ENCODE data around the gene CAPN12. TPM values are rescaled to one million over a fixed set of nuclear protein-coding genes. Genes with fewer than 3 reads are reported as not detected.

The CAPN12 gene
- total and polyA plus RNA-seq, 2 experiments from 2014 or later = 1.3 to 10.9 TPM

GRCh38 chr19:38691938-38692457, 52.3 kb downstream of the CAPN12 start:
- peaks cover 22% of the 10 kb centered on the region for H3K4me1 ChIP-seq (ENCODE audit: low read depth)
- peak in 1 of 2 donors; percentile 90 for DNase-seq (ENCODE audit: low read depth in 1 of 2, low spot score in 1 of 2)
- H3K27me3 ChIP-seq = no peaks in the 10 kb centered on the region
- no peaks in the 10 kb centered on the region for H3K36me3 ChIP-seq
- TF ChIP-seq, protein P1, sequence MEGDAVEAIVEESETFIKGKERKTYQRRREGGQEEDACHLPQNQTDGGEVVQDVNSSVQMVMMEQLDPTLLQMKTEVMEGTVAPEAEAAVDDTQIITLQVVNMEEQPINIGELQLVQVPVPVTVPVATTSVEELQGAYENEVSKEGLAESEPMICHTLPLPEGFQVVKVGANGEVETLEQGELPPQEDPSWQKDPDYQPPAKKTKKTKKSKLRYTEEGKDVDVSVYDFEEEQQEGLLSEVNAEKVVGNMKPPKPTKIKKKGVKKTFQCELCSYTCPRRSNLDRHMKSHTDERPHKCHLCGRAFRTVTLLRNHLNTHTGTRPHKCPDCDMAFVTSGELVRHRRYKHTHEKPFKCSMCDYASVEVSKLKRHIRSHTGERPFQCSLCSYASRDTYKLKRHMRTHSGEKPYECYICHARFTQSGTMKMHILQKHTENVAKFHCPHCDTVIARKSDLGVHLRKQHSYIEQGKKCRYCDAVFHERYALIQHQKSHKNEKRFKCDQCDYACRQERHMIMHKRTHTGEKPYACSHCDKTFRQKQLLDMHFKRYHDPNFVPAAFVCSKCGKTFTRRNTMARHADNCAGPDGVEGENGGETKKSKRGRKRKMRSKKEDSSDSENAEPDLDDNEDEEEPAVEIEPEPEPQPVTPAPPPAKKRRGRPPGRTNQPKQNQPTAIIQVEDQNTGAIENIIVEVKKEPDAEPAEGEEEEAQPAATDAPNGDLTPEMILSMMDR (IDR thresholded peaks at IDR 0.05; ENCODE audit: low read depth, low read length) = no peak
- peak overlapping the region; percentile 63 for H3K27ac ChIP-seq
- no peak overlapping the region for H3K4me3 ChIP-seq
- H3K9me3 ChIP-seq (ENCODE audit: low read depth) = no peaks in the 10 kb centered on the region

DNA sequence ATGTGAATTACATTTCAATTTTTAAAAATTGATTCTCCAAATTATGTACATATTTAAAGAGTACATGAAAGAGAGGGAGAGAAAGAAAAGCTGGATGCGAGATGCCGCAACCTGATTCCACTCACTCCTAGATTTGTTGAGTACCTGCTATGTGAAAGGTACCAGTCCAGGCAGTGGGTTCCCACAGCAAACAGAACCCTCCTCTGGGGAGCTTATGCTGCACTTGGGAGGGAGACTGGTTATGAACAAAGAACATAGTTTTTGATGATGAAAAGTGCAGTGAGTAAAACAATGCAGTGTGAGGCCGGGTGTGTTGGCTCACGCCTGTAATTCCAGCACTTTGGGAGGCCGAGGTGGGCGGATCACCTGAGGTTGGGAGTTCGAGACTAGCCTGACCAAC, 53.4 kb downstream of the CAPN12 start:
- DNase-seq (ENCODE audit: low read depth in 1 of 2, low spot score in 1 of 2) = no peak
- H3K4me1 ChIP-seq (ENCODE audit: low read depth) = peaks cover 26% of the 10 kb centered on the region
- no peak overlapping the region for H3K27ac ChIP-seq
- TF ChIP-seq, protein P1 (IDR thresholded peaks at IDR 0.05; ENCODE audit: low read depth, low read length) = no peak
- H3K9me3 ChIP-seq (ENCODE audit: low read depth) = no peaks in the 10 kb centered on the region
- no peaks in the 10 kb centered on the region for H3K36me3 ChIP-seq
- H3K4me3 ChIP-seq = no peak overlapping the region
- no peaks in the 10 kb centered on the region for H3K27me3 ChIP-seq

DNA sequence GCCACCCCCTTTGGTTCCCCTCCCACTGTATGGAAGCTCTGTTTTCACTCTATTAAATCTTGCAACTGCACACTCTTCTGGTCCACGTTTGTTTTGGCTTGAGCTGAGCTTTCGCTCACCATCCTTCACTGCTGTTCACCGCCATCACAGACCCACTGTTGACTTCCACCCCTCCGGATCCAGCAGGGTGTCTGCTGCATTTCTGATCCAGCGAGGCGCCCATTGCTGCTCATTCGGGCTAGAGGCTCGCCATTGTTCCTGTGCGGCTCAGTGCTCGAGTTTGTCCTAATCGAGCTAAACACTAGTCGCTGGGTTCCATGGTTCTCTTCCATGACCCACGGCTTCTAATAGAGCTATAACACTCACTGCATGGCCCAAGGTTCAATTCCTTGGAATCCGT, 54.1 kb downstream of the CAPN12 start:
- H3K9me3 ChIP-seq (ENCODE audit: low read depth) = no peaks in the 10 kb centered on the region
- no peaks in the 10 kb centered on the region for H3K27me3 ChIP-seq
- TF ChIP-seq, protein P1 (IDR thresholded peaks at IDR 0.05; ENCODE audit: low read depth, low read length) = no peak
- no peak overlapping the region for H3K4me3 ChIP-seq
- no peak for DNase-seq (ENCODE audit: low read depth in 1 of 2, low spot score in 1 of 2)
- peaks cover 32% of the 10 kb centered on the region for H3K4me1 ChIP-seq (ENCODE audit: low read depth)
- H3K36me3 ChIP-seq = no peaks in the 10 kb centered on the region
- no peak overlapping the region for H3K27ac ChIP-seq

DNA sequence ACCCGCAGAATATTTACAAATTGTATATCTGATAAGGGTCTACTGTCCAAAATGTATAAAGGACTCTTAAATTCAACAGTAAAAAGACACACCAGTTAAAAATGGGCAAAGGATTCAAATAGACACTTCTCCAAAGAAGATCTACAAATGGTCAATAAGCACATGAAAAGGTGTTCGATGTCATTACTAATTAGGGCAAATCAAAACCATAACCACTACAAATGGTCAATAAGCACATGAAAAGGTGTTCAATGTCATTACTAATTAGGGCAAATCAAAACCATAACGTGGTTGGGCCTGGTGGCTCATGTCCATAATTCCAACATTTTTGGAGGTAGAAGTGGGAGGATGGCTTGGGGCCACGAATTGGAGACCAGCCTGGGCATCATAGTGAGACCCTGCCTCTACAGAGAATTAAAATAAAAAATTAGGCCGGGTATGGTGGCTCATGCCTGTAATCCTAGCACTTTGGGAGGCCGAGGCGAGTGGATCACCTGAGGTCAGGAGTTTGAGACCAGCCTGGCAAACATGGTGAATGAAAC, 56.4 kb downstream of the CAPN12 start:
- Histone ChIP-seq H3K27ac (no peak overlapping the region), H3K27me3 (no peaks in the 10 kb centered on the region), H3K9me3 (ENCODE audit: low read depth) (no peaks in the 10 kb centered on the region), H3K4me3 (no peak overlapping the region), H3K36me3 (no peaks in the 10 kb centered on the region), H3K4me1 (ENCODE audit: low read depth) (peaks cover 43% of the 10 kb centered on the region)
- DNase-seq (ENCODE audit: low read depth in 1 of 2, low spot score in 1 of 2) = no peak
- TF ChIP-seq, protein P1 (IDR thresholded peaks at IDR 0.05; ENCODE audit: low read depth, low read length) = no peak

DNA sequence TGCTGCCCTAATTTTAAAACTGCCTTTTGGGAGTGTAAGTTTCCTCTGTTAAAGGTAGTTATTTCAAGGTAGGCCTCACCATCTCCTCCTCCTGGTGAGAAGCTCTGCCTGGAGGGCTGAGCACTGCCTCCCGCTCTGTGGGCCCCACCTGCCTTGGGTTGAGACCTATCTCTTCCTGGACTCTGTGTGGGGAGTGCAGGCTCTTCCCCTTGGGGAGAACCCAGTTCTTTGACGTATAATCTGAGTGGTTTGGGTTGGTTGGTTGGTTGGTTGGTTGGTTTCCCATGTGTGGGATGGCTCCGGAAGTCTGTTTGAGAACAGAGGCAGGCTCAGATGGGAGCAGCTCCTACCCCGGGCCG, 57.8 kb downstream of the CAPN12 start:
- no peak for DNase-seq (ENCODE audit: low read depth in 1 of 2, low spot score in 1 of 2)
- Histone ChIP-seq H3K4me1 (ENCODE audit: low read depth) (peaks cover 39% of the 10 kb centered on the region), H3K27ac (peak overlapping the region; percentile 96), H3K36me3 (no peaks in the 10 kb centered on the region), H3K27me3 (no peaks in the 10 kb centered on the region), H3K4me3 (no peak overlapping the region), H3K9me3 (ENCODE audit: low read depth) (no peaks in the 10 kb centered on the region)
- TF ChIP-seq, protein P1 (IDR thresholded peaks at IDR 0.05; ENCODE audit: low read depth, low read length) = no peak
